ENCODE results near the gene CARD11. TPM values are rescaled to one million over a fixed set of nuclear protein-coding genes. Genes with fewer than 3 reads are reported as not detected.

Gene CARD11
- total and polyA plus RNA-seq, 2 donors (not counting 1 experiment from before 2014, with no cell fraction given), result 129 to 135 TPM

DNA sequence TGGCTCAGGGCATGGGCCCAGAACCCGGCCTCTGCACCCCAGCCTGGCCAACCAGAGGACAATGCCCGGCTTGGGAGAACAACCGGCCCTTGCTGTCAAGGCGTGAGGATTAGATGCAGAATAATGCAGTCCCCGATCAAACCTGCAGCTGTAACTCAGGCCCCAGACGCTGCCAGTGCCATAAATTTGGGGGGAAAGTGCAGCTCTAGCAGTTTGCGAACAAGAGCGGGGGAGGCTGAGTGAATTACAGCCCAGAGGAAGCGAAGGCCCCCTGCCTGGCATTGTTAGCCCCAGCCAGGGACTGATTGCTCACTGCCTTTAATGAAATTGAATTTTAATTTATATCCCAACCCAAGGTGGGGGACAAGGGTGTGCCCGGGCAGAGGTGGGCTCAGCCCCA lies 161.6 kb downstream of the CARD11 start:
- ATAC-seq (ENCODE audit: low read depth) (no peak), DNase-seq (no peak)
- intact Hi-C loops (cut with micrococcal nuclease), result loop anchor here (10.0 kb wide), 1 partner anchor 423 kb away; the partner anchor contains the start of gene SDK1
- H2AFZ ChIP-seq (ENCODE audit: insufficient read depth, low read depth, low read length, poor library complexity, severe bottlenecking), result no peak overlapping the region
- 66% methylated on average over 9 of the region's 10 CpGs for WGBS (ENCODE audit: insufficient coverage)
- Mint-ChIP-seq H3K27me3 (no peaks in the 10 kb centered on the region), H3K4me1 (peaks cover 17% of the 10 kb centered on the region), H3K4me3 (no peak overlapping the region), H3K27ac (no peak overlapping the region), H3K9me3 (ENCODE audit: insufficient read depth) (no peaks in the 10 kb centered on the region)
- no peaks in the 10 kb centered on the region for H3K9me3 ChIP-seq (ENCODE audit: control extremely low read depth in 1 of 3, control insufficient read depth in 2 of 3, insufficient read depth in 1 of 3, low read length in 2 of 3)
- no peaks in the 10 kb centered on the region for H3K36me3 ChIP-seq (replicated peaks in 1 of 2; ENCODE audit: control extremely low read depth in 1 of 2, control insufficient read depth in 1 of 2, extremely low read depth in 1 of 2, insufficient read depth in 2 of 2, low read length in 1 of 2)
- no peak overlapping the region for H3K27ac ChIP-seq (ENCODE audit: low read length in 2 of 2)
- H3K4me2 ChIP-seq (replicated peaks; ENCODE audit: low read depth, low read length, poor library complexity, severe bottlenecking), result no peak overlapping the region
- H4K20me1 ChIP-seq (ENCODE audit: control insufficient read depth, insufficient read depth, low read length, poor library complexity, severe bottlenecking), result no peaks in the 10 kb centered on the region
- H3K4me1 ChIP-seq (ENCODE audit: control insufficient read depth in 2 of 2, insufficient read depth in 2 of 2, low read length in 2 of 2), result peaks cover 8 to 15% of the 10 kb centered on the region in 2 donors
- CTCF ChIA-PET, result interaction anchor here (0.6 kb wide), 1 partner anchor 208 kb away, joined by 3 read pairs; no protein-coding TSS in a partner anchor
- H3K9ac ChIP-seq (ENCODE audit: low read length), result no peak overlapping the region
- no peaks in the 10 kb centered on the region for H3K79me2 ChIP-seq (ENCODE audit: control insufficient read depth, insufficient read depth, low read length)
- TF ChIP-seq CTCF (IDR thresholded peaks at IDR 0.05), result no peak
- no peak for TF ChIP-seq EZH2 (IDR thresholded peaks at IDR 0.05; ENCODE audit: borderline replicate concordance, insufficient read depth, low read depth, low read length, poor library complexity, severe bottlenecking)
- H3K27me3 ChIP-seq (replicated peaks in 1 of 4; ENCODE audit: control extremely low read depth in 1 of 4, control insufficient read depth in 3 of 4, insufficient read depth in 4 of 4, low read length in 3 of 4), result peaks cover 0 to 2% (median 0%) of the 10 kb centered on the region in 4 experiments
- H3K4me3 ChIP-seq (ENCODE audit: control extremely low read depth in 1 of 5, extremely low read depth in 1 of 5, insufficient read depth in 1 of 5, low read depth in 2 of 5, low read length in 4 of 5), result no peak overlapping the region
- POLR2A ChIA-PET, result no interaction called here

DNA sequence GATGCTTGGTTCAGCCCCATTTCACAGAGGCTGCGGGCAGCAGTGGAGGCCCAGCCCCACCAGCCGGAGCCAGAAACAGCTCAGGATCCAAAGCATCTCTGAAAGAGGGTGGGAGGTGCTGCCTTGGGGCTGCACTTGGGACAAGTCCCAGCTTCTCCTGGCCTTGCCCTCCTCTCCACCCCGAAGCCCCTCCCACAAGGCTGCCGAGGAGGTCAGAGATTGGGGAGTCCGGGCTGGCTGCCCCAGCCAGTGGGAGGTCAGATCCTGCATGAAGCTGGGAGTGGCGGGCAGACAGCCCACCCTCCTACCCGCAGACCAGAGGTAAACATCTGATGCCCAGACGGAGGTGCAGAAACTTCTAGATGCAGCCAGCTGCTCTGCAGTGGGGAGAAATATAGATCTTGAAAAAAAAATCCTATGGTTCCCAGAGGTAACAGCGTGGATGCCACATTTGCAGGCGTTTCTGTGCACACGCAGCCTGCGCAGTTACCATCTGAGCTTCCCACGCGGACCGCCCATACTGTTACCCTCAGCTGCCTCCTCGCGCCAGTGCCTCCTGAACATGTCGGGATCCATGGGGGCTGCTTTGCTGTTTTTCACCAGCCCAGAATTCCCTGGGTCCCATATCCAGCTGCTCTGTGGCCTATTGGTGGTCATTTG lies 162.7 kb downstream of the CARD11 start:
- Mint-ChIP-seq H3K4me1 (peaks cover 15% of the 10 kb centered on the region), H3K27me3 (no peaks in the 10 kb centered on the region), H3K4me3 (no peak overlapping the region), H3K27ac (no peak overlapping the region), H3K9me3 (ENCODE audit: insufficient read depth) (no peaks in the 10 kb centered on the region)
- no peaks in the 10 kb centered on the region for H3K9me3 ChIP-seq (ENCODE audit: control extremely low read depth in 1 of 3, control insufficient read depth in 2 of 3, insufficient read depth in 1 of 3, low read length in 2 of 3)
- intact Hi-C loops (cut with micrococcal nuclease), result loop anchor here (10.0 kb wide), 1 partner anchor 424 kb away; the partner anchor contains the start of gene SDK1
- no peak overlapping the region for H3K9ac ChIP-seq (ENCODE audit: low read length)
- no peak overlapping the region for H3K27ac ChIP-seq (ENCODE audit: low read length in 2 of 2)
- H3K4me3 ChIP-seq (ENCODE audit: control extremely low read depth in 1 of 5, extremely low read depth in 1 of 5, insufficient read depth in 1 of 5, low read depth in 2 of 5, low read length in 4 of 5), result no peak overlapping the region
- no peaks in the 10 kb centered on the region for H3K36me3 ChIP-seq (replicated peaks in 1 of 2; ENCODE audit: control extremely low read depth in 1 of 2, control insufficient read depth in 1 of 2, extremely low read depth in 1 of 2, insufficient read depth in 2 of 2, low read length in 1 of 2)
- no peak overlapping the region for H3K4me2 ChIP-seq (replicated peaks; ENCODE audit: low read depth, low read length, poor library complexity, severe bottlenecking)
- POLR2A ChIA-PET, result no interaction called here
- H3K79me2 ChIP-seq (ENCODE audit: control insufficient read depth, insufficient read depth, low read length), result no peaks in the 10 kb centered on the region
- DNase-seq (no peak), ATAC-seq (ENCODE audit: low read depth) (no peak)
- no peaks in the 10 kb centered on the region for H4K20me1 ChIP-seq (ENCODE audit: control insufficient read depth, insufficient read depth, low read length, poor library complexity, severe bottlenecking)
- H3K27me3 ChIP-seq (replicated peaks in 1 of 4; ENCODE audit: control extremely low read depth in 1 of 4, control insufficient read depth in 3 of 4, insufficient read depth in 4 of 4, low read length in 3 of 4), result peaks cover 0 to 2% (median 0%) of the 10 kb centered on the region in 4 experiments
- no peak overlapping the region for H2AFZ ChIP-seq (ENCODE audit: insufficient read depth, low read depth, low read length, poor library complexity, severe bottlenecking)
- no peak for TF ChIP-seq EZH2 (IDR thresholded peaks at IDR 0.05; ENCODE audit: borderline replicate concordance, insufficient read depth, low read depth, low read length, poor library complexity, severe bottlenecking)
- no peak for TF ChIP-seq CTCF (IDR thresholded peaks at IDR 0.05)
- CTCF ChIA-PET, result no interaction called here
- peaks cover 8 to 12% of the 10 kb centered on the region in 2 donors for H3K4me1 ChIP-seq (ENCODE audit: control insufficient read depth in 2 of 2, insufficient read depth in 2 of 2, low read length in 2 of 2)
- 88% methylated on average over 16 of the region's 18 CpGs for WGBS (ENCODE audit: insufficient coverage)
